SK-N-MC (cell line): ENCODE data around the gene UQCRH.
"Not testable (repeated sequence)": the region's sequence is repeated elsewhere in the genome, so short reads cannot be mapped to it uniquely, and the experiment has no call there.

ENCODE experiments used
- DNase-seq: peaks from one replicate; pipeline ENCODE4 v3.0.0-alpha.2; 2011; ENCODE audit warnings: low read depth, low spot score
- H3K27ac ChIP-seq: fragments of 200-600 bp; sonication (generic); 2 replicates; pipeline ENCODE4 v1.5.1; 2016; ENCODE audit warnings: mixed run types
- H3K36me3 ChIP-seq: fragments of 200-600 bp; sonication (generic); 2 replicates; pipeline ENCODE4 v1.6.1; 2017; ENCODE audit warnings: antibody characterized with exemption, low read length, mixed read lengths; ENCODE audit not compliant: insufficient read depth
- H3K4me3 ChIP-seq: fragments of 200-600 bp; sonication (generic); 2 replicates; pipeline ENCODE4 v1.5.1; 2016
- H3K9ac ChIP-seq: fragments of 200-600 bp; sonication (generic); 2 replicates; pipeline ENCODE4 v1.8.0; 2017; ENCODE audit warnings: mixed run types, mixed read lengths; ENCODE audit not compliant: insufficient read length
- H3K9me3 ChIP-seq: fragments of 200-600 bp; sonication (generic); 2 replicates; pipeline ENCODE4 v1.6.1; 2017; ENCODE audit warnings: low read depth, mild to moderate bottlenecking, antibody characterized with exemption, low read length, moderate library complexity, mixed read lengths
- EZH2 ChIP-seq: fragments of 200-600 bp; sonication (generic); IDR thresholded peaks from one replicate; pipeline ENCODE4 v1.6.1; 2017; ENCODE audit warnings: antibody characterized with exemption
- FOXP2 ChIP-seq: optimal IDR thresholded peaks from 2 replicates; pipeline ENCODE3; 2011; ENCODE audit warnings: mild to moderate bottlenecking, moderate library complexity; ENCODE audit not compliant: insufficient read depth; ENCODE audit errors: extremely low read length, control extremely low read depth
- POLR2AphosphoS5 ChIP-seq: IDR thresholded peaks from 2 replicates; pipeline ENCODE4 v1.6.1; 2012; ENCODE audit warnings: mild to moderate bottlenecking, low read depth, low read length, borderline replicate concordance

Gene UQCRH

DNA sequence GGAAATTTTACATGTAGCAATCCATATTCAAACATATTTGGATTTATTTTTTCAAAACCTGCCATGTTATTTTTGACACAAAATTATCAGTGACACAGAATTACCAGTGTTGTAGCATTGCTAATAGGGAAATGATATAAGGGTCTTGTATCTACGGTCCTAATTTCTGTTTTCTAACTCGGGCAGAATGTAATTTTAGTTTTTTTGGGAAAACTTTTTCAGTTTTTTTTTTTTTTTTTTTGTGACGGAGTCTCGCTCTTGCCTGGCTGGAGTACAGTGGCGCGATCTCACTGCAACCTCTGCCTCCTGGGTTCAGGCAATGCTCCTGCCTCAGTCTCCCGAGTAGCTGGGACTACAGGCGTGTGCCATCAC is 2.6 kb downstream of the UQCRH start:
- H3K4me3 ChIP-seq = peak overlapping the region; percentile 52

DNA sequence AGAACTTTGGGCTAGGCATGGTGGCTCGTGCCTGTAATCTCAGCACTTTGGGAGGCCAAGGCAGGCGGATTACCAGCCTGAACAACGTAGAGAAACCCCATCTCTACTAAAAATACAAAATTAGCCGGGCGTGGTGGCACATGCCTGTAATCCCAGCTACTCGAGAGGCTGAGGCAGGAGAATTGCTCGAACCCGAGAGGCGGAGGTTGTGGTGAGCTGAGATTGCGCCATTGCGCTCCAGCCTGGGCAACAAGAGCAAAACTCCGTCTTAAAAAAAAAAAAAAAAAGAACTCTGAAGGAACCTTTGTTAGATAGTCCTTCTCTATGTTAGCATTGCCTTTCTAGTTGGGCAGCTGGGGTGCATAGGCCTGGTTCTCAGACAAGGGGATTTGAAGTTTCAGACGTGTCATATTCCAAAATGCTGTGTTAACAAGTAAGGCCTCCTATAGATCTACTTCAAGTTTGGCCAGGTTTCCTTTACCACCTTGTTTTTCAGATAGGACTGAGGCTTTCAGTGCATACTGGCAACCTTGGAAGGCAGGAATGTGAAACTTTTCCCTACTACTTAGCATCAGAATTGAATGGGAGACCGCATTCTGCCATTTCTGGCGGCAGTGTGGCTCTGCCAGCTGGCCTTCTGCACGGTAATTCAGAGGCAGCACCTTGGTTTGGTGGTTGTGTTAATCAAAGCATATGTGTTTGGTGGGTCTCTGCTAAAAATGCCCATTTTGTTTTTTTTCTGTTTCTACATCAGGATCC is 6.1 kb downstream of the UQCRH start:
- no peak overlapping the region for H3K27ac ChIP-seq
- H3K36me3 ChIP-seq = peaks cover 84% of the 10 kb centered on the region
- no peak for DNase-seq
- no peak overlapping the region for H3K9ac ChIP-seq
- no peaks in the 10 kb centered on the region for H3K9me3 ChIP-seq
- H3K4me3 ChIP-seq = no peak overlapping the region
- TF ChIP-seq FOXP2 (no peak), EZH2 (no peak)

More for the DNA sequence above, 2.6 kb downstream of the UQCRH start:
- no peak overlapping the region for H3K27ac ChIP-seq
- H3K36me3 ChIP-seq = peaks cover 52% of the 10 kb centered on the region
- no peak for DNase-seq
- H3K9ac ChIP-seq = peak overlapping the region; percentile 31
- TF ChIP-seq POLR2AphosphoS5 (no peak), EZH2 (no peak), FOXP2 (no peak)
- no peaks in the 10 kb centered on the region for H3K9me3 ChIP-seq

DNA sequence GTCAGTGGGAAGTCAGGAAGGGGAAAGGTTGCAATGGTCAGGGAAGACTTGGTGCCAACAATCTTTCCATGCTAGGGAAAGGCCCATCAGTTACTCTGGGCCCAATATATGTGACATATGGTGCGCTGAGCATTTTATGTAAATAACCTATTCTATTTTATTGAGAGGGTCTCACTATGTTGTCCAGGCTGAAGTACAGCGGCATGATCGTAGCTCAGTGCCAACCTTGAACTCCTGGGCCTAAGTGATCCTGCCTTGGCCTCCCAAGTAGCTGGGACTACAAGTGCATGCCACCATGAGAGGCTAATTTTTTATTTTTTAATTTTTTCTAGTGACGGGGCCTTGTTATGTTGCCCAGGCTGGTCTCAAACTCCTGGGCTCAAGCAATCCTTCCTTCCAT is 6.8 kb downstream of the UQCRH start:
- Histone ChIP-seq H3K27ac (no peak overlapping the region), H3K9ac (no peak overlapping the region), H3K4me3 (no peak overlapping the region), H3K36me3 (peaks cover 86% of the 10 kb centered on the region), H3K9me3 (no peaks in the 10 kb centered on the region)
- TF ChIP-seq EZH2 (no peak), POLR2AphosphoS5 (no peak), FOXP2 (no peak)
- DNase-seq = no peak

DNA sequence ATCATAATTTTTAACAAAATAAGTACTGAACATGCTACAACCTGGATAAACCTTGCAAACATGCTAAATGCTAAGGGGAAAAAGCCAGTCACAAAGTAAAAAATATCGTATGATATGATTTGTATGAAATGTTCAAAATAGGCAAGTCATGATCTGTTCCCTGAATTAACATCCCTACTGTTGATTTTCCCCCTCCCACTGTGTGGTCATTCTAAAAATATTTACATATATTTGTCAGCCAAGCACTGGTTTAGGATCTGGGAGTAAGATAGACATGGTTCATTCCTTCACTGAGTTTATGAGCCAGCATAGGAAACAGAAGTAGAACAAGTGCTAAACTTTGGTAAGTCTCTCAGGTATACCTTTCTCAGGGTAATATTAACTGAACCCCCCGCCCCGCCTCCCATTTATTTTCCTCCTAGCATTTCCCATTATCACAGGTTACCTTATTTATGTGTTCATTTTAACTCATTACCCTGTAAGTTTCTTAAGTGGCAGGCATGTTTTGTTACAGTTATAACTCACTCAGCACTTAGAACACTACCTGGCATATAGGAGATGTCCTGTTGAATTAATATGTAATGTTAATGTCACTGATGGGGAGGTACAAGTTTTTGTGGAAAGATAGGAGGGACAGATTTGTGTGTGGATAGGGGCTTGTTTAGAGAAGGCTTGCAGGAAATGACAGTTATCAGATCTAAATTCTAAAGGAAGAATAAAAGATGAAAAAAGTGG is 12.3 kb downstream of the UQCRH start:
- DNase-seq = no peak
- TF ChIP-seq POLR2AphosphoS5 (no peak), EZH2 (no peak), FOXP2 (no peak)
- H3K36me3 ChIP-seq = peaks cover 59% of the 10 kb centered on the region
- no peak overlapping the region for H3K9ac ChIP-seq
- no peaks in the 10 kb centered on the region for H3K9me3 ChIP-seq
- H3K27ac ChIP-seq = peak overlapping the region; percentile 35; the same call in 1 of the 2 replicates
- no peak overlapping the region for H3K4me3 ChIP-seq

GRCh38 chr1:46317323-46317722 is 13.8 kb downstream of the UQCRH start:
- Histone ChIP-seq H3K9me3 (no peaks in the 10 kb centered on the region), H3K9ac (no peak overlapping the region), H3K27ac (no peak overlapping the region), H3K36me3 (peaks cover 45% of the 10 kb centered on the region), H3K4me3 (no peak overlapping the region)
- TF ChIP-seq POLR2AphosphoS5 = no peak
- no peak for TF ChIP-seq FOXP2
- DNase-seq = no peak

DNA sequence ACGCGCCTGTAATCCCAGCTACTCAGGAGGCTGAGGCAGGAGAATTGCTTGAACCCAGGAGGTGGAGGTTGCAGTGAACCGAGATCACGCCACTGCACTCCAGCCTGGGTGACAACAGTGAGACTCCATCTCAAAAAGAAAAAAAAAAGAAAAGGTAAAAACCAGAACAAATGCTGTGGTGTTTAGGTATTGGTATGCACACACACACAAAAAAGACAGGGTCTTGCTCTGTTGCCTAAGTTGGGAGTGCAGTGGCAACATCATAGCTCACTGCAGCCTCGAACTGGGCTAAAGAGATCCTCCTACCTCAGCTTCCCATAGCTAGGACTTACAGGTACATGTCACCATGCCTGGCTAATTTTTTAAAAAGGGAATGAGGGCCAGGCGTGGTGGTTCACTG is 15.8 kb downstream of the UQCRH start:
- not testable (repeated sequence) for H3K4me3 ChIP-seq, H3K9ac ChIP-seq, H3K27ac ChIP-seq, H3K9me3 ChIP-seq, DNase-seq
- H3K36me3 ChIP-seq = peaks cover 27% of the 10 kb centered on the region

DNA sequence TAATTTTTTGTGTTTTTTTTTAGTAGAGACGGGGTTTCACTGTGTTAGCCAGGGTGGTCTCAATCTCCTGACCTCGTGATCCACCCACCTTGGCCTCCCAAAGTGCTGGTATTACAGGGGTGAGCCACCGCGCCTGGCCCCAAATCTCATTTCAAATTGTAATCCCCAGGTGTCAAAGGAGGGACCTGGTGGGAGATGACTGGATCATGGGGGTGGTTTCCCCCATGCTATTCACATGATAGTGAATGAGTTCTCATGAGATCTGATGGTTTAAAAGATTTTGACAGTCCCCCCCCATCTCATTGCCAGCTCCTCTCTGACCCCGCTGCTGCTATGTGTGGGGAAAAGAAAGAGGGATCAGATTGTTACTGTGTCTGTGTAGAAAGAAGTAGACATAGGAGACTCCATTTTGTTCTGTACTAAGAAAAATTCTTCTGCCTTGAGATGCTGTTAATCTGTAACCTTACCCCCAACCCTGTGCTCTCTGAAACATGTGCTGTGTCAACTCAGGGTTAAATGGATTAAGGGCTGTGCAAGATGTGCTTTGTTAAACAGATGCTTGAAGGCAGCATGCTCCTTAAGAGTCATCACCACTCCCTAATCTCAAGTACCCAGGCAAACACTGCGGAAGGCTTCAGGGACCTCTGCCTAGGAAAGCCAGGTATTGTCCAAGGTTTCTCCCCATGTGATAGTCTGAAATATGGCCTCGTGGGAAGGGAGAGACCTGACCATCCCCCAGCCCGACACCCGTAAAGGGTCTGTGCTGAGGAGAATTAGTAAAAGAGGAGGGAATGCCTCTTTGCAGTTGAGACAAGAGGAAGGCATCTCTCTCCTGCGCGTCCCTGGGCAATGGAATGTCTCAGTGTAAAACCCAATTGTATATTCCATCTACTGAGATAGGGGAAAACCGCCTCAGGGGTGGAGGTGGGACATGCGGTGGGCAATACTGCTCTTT is 16.7 kb downstream of the UQCRH start:
- peaks cover 19% of the 10 kb centered on the region for H3K36me3 ChIP-seq
- H3K9me3 ChIP-seq, H3K4me3 ChIP-seq, H3K9ac ChIP-seq, DNase-seq, H3K27ac ChIP-seq: not testable (repeated sequence)

DNA sequence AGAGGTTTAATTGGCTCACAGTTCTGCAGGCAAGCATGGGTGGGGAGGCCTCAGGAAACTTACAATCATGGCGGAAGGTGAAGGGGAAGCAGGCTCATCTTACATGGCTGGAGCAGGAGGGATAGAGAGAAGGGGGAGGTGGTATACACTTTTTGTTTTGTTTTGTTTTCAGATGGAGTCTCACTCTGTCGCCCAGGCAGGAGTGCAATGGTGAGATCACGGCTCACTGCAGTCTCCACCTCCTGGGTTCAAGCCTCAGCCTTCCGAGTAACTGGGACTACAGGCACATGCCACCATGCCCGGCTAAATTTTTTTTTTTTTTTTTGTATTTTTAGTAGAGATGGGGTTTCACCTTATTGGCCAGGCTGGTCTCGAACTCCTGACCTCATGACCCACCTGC is 18.7 kb downstream of the UQCRH start:
- not testable (repeated sequence) for H3K9me3 ChIP-seq, H3K4me3 ChIP-seq, H3K27ac ChIP-seq, H3K36me3 ChIP-seq, H3K9ac ChIP-seq, DNase-seq

GRCh38 chr1:46325285-46326076 is 22.0 kb downstream of the UQCRH start:
- not testable (repeated sequence) for H3K27ac ChIP-seq, H3K36me3 ChIP-seq, H3K4me3 ChIP-seq, H3K9ac ChIP-seq, DNase-seq, H3K9me3 ChIP-seq

GRCh38 chr1:46328182-46328581 is 24.7 kb downstream of the UQCRH start:
- not testable (repeated sequence) for H3K36me3 ChIP-seq

DNA sequence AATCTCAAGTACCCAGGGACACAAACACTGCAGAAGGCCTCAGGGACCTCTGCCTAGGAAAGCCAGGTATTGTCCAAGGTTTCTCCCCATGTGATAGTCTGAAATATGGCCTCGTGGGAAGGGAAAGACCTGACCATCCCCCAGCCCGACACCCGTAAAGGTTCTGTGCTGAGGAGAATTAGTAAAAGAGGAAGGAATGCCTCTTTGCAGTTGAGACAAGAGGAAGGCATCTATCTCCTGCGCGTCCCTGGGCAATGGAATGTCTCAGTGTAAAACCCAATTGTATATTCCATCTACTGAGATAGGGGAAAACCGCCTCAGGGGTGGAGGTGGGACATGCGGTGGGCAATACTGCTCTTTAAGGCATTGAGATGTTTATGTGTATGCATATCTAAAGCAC is 26.3 kb downstream of the UQCRH start:
- H3K9me3 ChIP-seq, H3K36me3 ChIP-seq, H3K9ac ChIP-seq, H3K4me3 ChIP-seq, H3K27ac ChIP-seq, DNase-seq: not testable (repeated sequence)

More at GRCh38 chr1:46328182-46328581, 24.7 kb downstream of the UQCRH start:
- H3K9me3 ChIP-seq, DNase-seq, H3K27ac ChIP-seq, H3K4me3 ChIP-seq, H3K9ac ChIP-seq: not testable (repeated sequence)

DNA sequence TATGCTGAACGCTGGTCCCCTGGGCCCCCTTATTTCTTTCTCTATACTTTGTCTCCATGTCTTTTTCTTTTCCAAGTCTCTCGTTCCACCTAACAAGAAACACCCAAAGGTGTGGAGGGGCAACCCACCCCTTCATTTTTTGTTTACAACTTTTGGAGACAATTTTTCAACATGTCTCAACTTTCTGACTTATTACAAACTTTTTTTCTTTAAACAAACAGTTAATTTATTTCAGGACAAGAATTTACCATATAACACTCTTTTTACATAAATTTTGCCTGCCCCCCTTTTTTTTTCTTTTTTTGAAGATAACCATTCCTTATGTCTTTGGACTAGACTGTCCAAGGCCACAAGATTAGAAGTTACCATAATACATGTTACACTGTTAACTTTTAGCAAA is 26.9 kb downstream of the UQCRH start:
- H3K4me3 ChIP-seq, DNase-seq, H3K9ac ChIP-seq, H3K36me3 ChIP-seq, H3K9me3 ChIP-seq, H3K27ac ChIP-seq: not testable (repeated sequence)
